Kidney epithelial cell (primary cell): ENCODE data around the gene NUF2. TPM values are rescaled to one million over a fixed set of nuclear protein-coding genes. Genes with fewer than 3 reads are reported as not detected.

Source experiments
- DNase-seq: peaks from one replicate; pipeline ENCODE4 v3.0.0-alpha.2; 2010; ENCODE audit warnings: low read depth
- H3K27me3 ChIP-seq: 2 replicates; pipeline ENCODE4 v1.6.0; 2011; ENCODE audit warnings: low read length; ENCODE audit not compliant: control insufficient read depth, insufficient read depth
- H3K36me3 ChIP-seq: 2 replicates; pipeline ENCODE4 v1.5.1; 2011; ENCODE audit warnings: low read length; ENCODE audit not compliant: control insufficient read depth, insufficient read depth
- H3K4me3 ChIP-seq: 2 replicates; pipeline ENCODE4 v1.5.1; 2011; ENCODE audit warnings: low read depth, mild to moderate bottlenecking, control low read depth, low read length
- CTCF ChIP-seq: IDR thresholded peaks from 2 replicates; pipeline ENCODE4 v1.5.1; 2011; ENCODE audit warnings: mild to moderate bottlenecking, moderate library complexity, low read length, control low read depth, inconsistent platforms; ENCODE audit not compliant: insufficient read depth, poor library complexity, severe bottlenecking
- total RNA-seq: library from RNA; depleted of rRNA; stranded (reverse); fragments of >200 nt; gene quantifications from 2 replicates; pipeline ENCODE4 v1.2.3, GENCODE V29; 2015

NUF2 gene
- total RNA-seq, 1 donor from 2014 or later: 6.8 TPM

GRCh38 chr1:163366555-163366954, 44.8 kb downstream of the NUF2 start:
- Histone ChIP-seq H3K4me3 (no peak overlapping the region), H3K36me3 (no peaks in the 10 kb centered on the region), H3K27me3 (no peaks in the 10 kb centered on the region)
- DNase-seq: no peak
- no peak for TF ChIP-seq CTCF

- Histone ChIP-seq H3K27me3 (no peaks in the 10 kb centered on the region), H3K4me3 (no peak overlapping the region), H3K36me3 (no peaks in the 10 kb centered on the region)
- no peak for TF ChIP-seq CTCF
- DNase-seq: no peak
Measured at GRCh38 chr1:163367721-163368120, 46.0 kb downstream of the NUF2 start.

GRCh38 chr1:163372576-163372975, 50.8 kb downstream of the NUF2 start:
- Histone ChIP-seq H3K27me3 (no peaks in the 10 kb centered on the region), H3K4me3 (no peak overlapping the region), H3K36me3 (no peaks in the 10 kb centered on the region)
- no peak for TF ChIP-seq CTCF
- no peak for DNase-seq

GRCh38 chr1:163378554-163378953, 56.8 kb downstream of the NUF2 start:
- no peak for TF ChIP-seq CTCF
- DNase-seq: no peak
- no peak overlapping the region for H3K4me3 ChIP-seq

GRCh38 chr1:163379801-163380200, 58.0 kb downstream of the NUF2 start:
- no peak for DNase-seq
- Histone ChIP-seq H3K4me3 (no peak overlapping the region), H3K36me3 (no peaks in the 10 kb centered on the region), H3K27me3 (no peaks in the 10 kb centered on the region)
- no peak for TF ChIP-seq CTCF

More at GRCh38 chr1:163378554-163378953, 56.8 kb downstream of the NUF2 start:
- Histone ChIP-seq H3K36me3 (no peaks in the 10 kb centered on the region), H3K27me3 (no peaks in the 10 kb centered on the region)

GRCh38 chr1:163381487-163382184, 59.9 kb downstream of the NUF2 start:
- no peak for DNase-seq
- Histone ChIP-seq H3K27me3 (no peaks in the 10 kb centered on the region), H3K4me3 (no peak overlapping the region), H3K36me3 (no peaks in the 10 kb centered on the region)
- TF ChIP-seq CTCF: no peak
